ENCODE results near the gene CSRNP3.

Gene CSRNP3

GRCh38 chr2:165593081-165593480 is 123.6 kb downstream of the CSRNP3 start:
- no peak for DNase-seq

DNA sequence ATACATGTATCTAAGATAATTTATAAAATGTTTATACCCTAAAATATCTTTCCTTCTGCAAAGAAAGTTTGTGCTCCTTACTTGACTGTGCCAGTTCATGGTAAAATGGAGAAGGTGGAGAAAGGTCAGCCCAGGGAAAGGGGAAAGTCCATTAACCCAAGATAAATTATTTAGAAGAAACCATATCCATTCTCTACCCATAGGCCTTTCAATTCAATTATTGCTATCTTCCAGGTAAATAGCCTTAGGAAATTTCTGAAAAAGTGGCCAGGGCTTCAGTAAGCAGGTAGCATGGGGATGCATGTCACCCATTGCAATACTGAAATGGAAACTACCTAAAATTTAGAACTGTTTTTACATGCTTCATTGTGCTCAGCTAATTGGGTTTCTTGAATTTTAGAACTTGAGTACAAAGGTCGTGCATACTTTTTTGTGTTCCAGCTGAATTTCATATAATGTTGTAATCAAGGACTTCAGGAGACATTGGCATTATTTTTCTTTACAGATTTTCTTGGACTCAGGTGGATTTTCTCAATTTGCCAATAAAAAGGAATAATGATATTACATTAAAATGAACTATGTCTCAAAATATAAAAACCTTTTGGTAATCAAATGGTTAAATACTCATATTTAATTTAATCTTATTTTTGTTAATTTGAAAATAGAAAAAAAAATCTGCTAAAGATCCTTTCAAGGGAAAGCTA is 124.9 kb downstream of the CSRNP3 start:
- DNase-seq, result no peak

DNA sequence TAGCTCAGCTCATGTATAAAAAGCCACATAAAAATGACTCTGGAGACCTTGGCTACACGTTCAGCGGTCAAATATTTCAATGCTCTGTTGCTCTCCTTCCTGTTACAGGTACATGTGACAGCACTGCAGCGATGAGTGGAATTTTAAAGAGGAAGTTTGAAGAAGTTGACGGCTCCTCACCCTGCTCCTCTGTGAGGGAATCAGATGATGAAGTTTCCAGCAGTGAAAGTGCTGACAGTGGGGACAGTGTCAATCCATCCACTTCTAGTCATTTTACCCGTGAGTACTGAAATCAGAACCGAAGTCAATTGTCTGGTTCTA is 125.4 kb downstream of the CSRNP3 start:
- no peak for DNase-seq

GRCh38 chr2:165596788-165597187 is 127.3 kb downstream of the CSRNP3 start:
- DNase-seq, result no peak

GRCh38 chr2:165601065-165601830 is 131.8 kb downstream of the CSRNP3 start:
- DNase-seq, result no peak

DNA sequence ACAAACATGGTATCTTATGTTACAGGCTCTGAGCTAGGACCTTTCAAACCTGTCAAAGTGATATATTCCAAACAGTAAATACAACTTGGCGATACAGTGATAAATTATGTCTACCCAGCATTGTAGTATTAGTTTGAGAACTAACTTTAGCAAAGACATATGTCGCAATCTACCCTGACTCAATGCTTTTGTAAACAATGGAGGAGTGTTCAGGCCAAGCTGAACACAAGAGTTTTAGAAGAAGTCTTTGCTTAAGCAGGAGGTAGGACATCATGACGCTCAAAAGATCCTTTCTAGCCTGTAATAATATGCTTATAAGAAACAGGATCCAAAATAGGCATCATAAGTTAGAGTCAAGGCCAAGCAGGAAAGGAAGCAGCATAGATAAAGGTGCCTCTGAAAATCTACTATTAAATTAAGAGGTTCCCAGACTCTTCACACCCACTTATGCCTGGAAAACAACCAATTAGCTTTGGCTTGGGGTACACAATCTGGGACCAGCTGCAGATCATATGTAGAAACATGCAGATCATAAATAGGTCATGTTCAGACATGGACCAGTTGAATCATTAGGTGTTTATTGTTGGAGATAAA is 132.5 kb downstream of the CSRNP3 start:
- DNase-seq, result no peak

DNA sequence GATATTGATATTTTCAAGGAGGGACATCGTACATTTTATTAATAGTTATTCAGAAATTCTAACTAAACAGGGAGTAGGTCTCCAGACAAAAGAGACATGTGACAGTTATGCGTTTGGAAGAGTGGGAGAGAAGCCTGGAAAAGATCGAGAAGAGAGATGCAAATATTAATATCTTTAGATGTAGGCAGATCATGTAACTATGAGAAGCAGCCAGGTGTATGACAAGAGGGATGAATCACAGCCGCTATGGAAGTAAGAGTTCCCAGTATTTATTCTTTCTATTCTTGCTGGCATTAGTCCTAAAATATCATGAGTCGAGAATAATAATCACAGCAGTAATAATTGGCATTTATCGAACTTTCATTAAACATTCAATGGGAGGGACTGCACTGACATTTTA is 140.2 kb downstream of the CSRNP3 start:
- DNase-seq, result no peak

GRCh38 chr2:165610591-165611029 is 141.1 kb downstream of the CSRNP3 start:
- DNase-seq, result no peak

GRCh38 chr2:165617741-165618481 is 148.4 kb downstream of the CSRNP3 start:
- no peak for DNase-seq

- no peak for DNase-seq
These were observed 149.3 kb downstream of the CSRNP3 start for GRCh38 chr2:165618806-165619205.

- DNase-seq, result no peak
These were observed 151.6 kb downstream of the CSRNP3 start for GRCh38 chr2:165621086-165621560.

DNA sequence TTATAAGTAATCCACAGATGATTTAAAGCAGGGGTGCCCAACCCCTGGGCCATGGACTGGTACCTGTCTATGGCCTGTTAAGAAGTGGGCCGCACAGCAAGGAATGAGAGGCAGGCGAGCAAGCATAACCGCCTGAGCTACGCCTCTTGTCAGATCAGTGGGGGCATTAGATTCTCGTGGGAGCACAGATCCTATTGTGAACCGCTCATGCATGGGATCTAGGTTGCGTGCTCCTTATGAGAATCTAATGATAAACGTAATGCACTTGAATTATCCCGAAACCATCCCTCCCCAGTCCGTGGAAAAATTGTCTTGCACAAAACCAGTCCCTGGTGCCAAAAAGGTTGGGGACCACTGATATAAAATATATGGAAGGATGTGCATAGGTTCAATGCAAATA is 153.7 kb downstream of the CSRNP3 start:
- no peak for DNase-seq

- no peak for DNase-seq
These were observed 154.4 kb downstream of the CSRNP3 start for GRCh38 chr2:165623783-165624469.

- no peak for DNase-seq
These were observed 154.9 kb downstream of the CSRNP3 start for GRCh38 chr2:165624470-165624800.

- DNase-seq, result no peak
These were observed 158.0 kb downstream of the CSRNP3 start for GRCh38 chr2:165627470-165627869.

GRCh38 chr2:165629776-165630175 is 160.3 kb downstream of the CSRNP3 start:
- no peak for DNase-seq

GRCh38 chr2:165630236-165630635 is 160.7 kb downstream of the CSRNP3 start:
- DNase-seq, result no peak

- no peak for DNase-seq
These were observed 161.6 kb downstream of the CSRNP3 start for GRCh38 chr2:165631089-165631488.

DNA sequence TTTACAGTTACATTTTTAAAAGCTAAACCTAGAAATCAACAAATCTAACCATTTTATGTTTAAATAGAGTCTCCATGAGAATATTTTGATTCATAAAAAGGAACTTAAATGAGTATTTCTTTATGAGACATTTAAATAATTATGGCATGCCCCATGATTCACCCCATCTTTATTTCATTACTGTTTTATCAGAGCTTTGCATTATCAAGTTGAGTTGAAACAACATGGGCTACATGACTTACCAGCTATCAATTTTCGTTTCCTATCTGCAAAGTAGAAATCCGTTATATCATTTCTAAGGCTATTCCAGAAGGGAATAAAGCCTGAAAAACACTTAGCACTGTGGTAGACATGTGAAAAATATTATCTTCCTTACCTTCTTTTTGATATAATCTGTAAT is 163.1 kb downstream of the CSRNP3 start:
- DNase-seq, result no peak

- DNase-seq, result no peak
These were observed 163.9 kb downstream of the CSRNP3 start for GRCh38 chr2:165633431-165633830.

DNA sequence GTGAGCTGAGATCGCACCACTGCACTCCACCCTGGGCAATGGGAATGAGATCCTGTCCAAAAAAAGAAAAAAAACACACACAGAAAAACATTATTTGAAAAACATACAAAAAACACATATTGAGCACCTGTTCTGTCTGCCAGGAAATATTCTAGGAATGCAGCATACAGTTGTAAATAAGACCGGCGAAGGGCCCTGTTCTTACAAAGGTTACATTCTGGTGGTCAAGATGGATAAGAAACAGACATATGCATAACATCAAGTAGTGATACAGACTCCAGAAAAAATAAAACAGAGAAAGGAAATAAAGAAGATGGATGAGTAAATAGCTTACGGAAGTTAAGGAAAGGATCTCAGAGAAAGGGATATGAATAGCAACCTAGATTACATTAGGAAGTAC is 164.8 kb downstream of the CSRNP3 start:
- no peak for DNase-seq

DNA sequence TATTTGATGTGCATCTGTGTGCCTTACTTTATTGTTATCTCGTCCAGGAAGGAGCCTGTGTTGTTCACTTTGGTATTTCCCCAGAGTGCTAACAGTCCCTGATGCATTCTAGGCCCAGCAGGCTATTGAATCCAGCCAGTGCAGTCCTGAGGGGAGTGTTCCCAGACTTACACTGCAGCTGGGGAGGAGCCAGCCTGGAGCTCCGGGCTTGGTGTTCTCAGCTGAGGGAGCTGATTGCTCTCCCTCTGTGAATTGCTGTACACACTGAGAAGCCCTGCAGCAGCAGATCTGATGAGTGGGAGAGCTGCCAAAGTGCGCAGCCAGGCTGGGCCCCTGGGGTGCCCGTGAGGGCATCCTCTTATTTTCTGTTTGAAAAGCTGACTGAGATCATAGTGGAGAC is 165.4 kb downstream of the CSRNP3 start:
- DNase-seq, result no peak

DNA sequence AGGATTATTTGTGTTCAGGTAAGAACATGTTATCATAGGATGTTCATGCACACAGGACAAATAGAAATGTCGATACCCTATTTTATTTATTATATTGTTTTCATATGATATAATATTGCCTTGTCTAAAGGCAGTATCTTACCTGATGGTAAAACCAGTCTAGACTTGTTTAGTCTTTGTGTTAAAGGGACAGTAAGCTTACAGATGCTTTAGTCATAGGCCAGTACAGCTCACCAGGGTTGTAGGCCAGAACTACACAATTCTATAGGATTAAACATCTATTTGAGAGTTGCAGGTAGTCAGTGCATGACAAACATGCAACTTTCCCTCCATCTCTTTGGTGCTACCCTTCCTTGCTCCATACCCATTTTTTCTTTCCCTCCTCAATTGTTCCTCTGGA is 166.0 kb downstream of the CSRNP3 start:
- DNase-seq, result no peak
